OCI-LY1 (cell line): ENCODE data around the gene CENPS.

ENCODE experiments used
- EZH2 ChIP-seq: fragments of 200-600 bp; sonication (generic), shearing (Covaris generic); IDR thresholded peaks from 2 replicates; pipeline ENCODE4 v1.8.0; 2017; ENCODE audit warnings: borderline replicate concordance, mixed run types, mild to moderate bottlenecking, antibody characterized with exemption, low read length, moderate library complexity, mixed read lengths
- TF ChIP-seq, protein P1 (sequence below): fragments of 200-600 bp; sonication (generic), shearing (Covaris generic); IDR thresholded peaks from 2 replicates; pipeline ENCODE4 v1.5.1; 2017; ENCODE audit warnings: mild to moderate bottlenecking, antibody characterized with exemption, low read length, moderate library complexity, mixed read lengths

DNA sequence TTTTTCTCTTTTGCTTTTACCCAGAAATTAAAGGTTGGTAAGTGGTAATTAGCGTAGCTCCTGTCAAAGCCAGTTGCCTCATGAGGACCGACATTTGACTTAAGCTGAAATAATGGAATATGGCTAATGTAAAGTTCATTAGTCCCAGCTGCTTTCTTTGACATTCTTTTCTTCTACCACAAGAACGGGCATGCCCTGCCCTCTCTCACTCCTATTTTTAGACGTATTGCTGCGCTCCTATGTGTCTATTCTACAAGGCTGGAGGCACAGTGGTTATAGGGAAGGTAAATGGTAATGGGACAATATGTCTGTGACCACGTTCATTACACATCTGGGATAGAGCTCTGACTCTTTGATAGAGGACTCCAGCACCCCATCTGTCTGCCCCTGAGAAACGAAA, 26.4 kb downstream of the CENPS start:
- TF ChIP-seq, protein P1, sequence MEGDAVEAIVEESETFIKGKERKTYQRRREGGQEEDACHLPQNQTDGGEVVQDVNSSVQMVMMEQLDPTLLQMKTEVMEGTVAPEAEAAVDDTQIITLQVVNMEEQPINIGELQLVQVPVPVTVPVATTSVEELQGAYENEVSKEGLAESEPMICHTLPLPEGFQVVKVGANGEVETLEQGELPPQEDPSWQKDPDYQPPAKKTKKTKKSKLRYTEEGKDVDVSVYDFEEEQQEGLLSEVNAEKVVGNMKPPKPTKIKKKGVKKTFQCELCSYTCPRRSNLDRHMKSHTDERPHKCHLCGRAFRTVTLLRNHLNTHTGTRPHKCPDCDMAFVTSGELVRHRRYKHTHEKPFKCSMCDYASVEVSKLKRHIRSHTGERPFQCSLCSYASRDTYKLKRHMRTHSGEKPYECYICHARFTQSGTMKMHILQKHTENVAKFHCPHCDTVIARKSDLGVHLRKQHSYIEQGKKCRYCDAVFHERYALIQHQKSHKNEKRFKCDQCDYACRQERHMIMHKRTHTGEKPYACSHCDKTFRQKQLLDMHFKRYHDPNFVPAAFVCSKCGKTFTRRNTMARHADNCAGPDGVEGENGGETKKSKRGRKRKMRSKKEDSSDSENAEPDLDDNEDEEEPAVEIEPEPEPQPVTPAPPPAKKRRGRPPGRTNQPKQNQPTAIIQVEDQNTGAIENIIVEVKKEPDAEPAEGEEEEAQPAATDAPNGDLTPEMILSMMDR: no peak
- TF ChIP-seq EZH2: no peak
